CD4-positive, alpha-beta T cell treated with Interleukin-10 for 1 hour (primary cell): ENCODE measurements around the gene CLEC18B.
A peak's percentile ranks its signal among the peaks of the same experiment; 100 is the strongest.
"Not testable (repeated sequence)": the region's sequence is repeated elsewhere in the genome, so short reads cannot be mapped to it uniquely, and the experiment has no call there.

Experiments used
- DNase-seq: peaks from one replicate; pipeline ENCODE4 v3.0.0-alpha.2; 2020

Gene CLEC18B

DNA sequence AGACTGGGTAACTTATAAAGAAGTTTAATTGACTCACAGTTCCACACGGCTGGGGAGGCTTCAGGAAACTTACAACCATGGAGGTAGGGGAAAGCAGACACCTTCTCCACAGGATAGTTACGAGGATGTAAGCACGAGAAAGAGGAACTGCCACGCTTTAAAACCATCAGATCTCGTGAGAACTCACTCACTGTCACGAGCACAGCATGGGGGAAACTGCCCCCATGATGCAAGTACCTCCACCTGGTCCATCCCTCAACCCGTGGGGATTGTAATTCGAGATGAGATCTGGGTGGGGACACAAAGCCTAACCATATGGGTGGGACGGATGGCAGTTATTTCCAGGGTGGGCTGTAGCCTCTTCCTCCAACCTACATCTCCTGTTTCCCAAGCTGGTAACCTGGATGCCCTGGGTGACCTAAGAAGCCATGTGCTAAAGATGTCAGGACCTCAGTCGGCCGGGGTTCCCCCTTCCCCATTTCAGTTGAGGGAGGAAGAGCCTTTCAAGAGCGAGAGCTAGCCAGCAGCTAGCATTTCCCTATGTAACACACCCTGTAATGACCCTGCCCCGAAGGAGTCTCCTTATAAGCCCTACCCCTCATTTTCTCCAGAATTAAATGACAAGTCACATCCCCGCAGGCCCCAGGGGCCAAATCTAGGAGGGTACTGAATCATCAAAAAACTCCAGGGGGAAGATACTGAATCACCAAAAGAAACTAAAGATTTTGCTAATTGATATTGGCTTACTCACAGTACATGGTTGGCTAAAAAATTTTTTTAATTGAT lies 16.9 kb downstream of the CLEC18B start:
- DNase-seq, result not testable (repeated sequence)

DNA sequence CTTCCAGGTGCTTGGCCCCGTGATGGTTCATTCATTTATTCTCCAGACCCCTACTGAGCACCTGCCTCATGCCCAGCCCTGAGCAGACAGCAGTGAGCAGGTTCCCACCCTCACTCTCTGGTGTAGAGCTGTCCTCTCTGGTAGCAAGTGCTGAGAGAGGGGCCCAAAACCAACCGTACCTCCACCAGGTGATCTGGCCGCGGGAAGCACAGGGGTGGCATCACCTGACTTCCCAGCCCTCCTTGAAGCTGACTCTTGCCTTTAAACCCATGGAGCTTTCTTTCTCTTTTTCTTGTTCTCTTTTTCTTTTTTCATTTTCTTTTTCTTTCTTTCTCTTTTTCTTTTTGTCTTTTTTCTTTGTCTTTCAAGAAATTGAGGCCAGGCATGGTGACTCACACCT lies 21.0 kb downstream of the CLEC18B start:
- DNase-seq, result not testable (repeated sequence)

DNA sequence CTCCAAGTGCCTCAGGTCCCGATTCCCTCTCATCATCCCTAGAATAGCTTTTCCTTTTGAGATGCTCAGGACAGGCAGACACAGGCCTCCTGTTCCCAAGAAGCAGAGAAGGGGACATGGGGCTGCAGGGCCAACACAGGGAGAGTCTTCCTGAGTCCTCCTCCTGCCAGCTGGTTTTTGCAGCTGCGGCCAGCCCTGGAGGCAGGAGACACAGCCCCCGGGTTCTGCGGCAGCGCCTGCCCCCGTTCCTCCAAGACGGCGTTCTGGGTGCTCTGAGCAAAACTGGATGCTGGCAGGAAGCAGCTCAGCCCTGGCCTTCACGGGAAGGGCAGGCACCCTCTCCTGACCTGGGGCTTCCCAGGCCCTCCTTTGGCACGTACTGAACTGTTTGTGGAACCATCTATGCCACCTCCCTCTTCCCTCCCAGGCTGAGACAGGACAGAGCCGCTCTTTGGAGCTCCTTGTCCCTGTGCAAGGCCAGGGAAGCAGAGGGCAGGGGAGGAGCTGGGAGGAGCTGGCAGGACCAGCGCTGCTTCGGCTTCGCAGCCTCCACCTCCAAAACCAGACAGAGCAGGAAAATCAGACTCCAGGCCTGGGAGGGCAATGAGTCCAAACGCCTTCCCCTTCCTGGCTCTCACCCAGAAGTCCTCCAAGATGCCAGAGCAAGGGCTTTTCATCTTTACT lies 22.9 kb downstream of the CLEC18B start:
- not testable (repeated sequence) for DNase-seq

DNA sequence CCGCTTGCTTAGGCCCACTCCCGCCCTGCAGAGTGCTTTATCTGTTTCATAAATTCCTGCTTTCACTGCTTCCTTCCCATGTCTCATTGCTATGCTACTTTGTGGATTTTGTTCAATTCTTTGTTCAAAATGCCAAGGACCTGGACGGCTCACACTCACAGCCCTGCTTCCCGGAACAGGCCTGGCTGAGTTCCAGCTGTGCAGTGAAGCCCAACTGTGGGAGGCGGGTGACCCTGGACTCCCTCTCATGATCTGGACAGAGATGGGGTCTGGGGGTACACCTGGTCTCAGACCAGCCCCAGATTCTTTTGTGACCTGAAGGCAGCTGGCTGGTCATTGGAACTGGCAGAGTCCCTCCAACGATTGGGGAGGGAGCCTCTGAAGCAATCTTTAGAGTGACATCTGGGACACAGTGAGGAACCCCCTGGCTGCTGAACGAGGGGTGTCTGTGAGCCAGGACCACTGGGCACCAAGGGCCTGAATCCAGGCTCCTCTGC lies 24.7 kb downstream of the CLEC18B start:
- not testable (repeated sequence) for DNase-seq

DNA sequence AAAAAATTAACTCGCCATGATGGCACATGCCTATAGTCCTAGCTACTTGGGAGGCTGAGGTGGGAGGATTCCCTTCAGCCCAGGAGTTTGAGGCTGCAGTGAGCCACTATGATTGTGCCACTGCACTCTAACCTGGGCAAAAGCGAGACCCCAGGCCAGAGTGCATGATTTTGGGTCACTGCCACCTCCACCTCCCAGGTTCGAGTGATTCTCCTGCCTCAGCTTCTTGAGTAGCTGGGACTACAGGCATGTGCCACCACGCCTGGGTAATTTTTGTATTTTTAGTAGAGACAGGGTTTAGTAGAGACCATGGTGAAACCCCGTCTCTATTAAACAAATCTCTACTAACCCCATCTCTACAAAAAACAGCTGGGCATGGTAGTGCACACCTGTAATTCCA lies 26.7 kb downstream of the CLEC18B start:
- not testable (repeated sequence) for DNase-seq

DNA sequence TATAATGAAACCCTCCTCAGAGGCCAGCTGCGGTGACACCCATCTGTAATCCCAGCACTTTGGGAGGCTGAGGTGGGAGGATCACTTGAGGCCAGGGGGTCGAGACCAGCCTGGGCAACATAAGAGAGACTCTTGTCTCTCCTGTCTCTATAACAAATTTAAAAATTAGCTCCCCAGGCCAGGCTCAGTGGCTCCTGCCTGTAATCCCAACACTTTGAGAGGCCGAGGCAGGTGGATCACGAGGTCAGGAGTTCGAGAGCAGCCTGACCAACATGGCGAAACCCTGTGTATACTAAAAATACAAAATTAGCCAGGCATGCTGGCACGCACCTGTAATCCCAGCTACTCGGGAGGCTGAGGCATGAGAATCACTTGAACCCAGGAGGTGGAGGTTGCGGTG lies 27.1 kb downstream of the CLEC18B start:
- DNase-seq, result not testable (repeated sequence)

DNA sequence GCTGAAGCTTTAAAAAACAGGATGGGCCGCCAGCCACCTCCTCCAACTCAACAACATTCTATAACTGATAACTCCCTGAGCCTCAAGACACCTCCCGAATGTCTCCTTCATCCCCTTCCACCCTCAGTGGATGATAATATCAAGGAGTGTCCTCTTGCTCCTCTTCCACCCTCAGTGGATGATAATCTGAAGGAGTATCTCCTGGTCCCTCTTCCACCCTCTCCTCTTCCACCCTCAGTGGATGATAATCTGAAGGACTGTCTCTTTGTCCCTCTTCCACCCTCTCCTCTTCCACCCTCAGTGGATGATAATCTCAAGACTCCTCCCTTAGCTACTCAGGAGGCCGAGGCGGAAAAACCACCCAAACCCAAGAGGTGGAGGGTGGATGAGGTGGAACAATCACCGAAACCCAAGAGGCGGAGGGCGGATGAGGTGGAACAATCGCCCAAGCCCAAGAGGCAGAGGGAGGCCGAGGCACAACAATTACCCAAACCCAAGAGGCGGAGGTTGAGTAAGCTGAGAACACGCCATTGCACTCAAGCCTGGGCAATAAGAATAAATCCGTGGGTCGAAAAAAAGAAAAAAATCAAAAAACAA lies 29.7 kb downstream of the CLEC18B start:
- not testable (repeated sequence) for DNase-seq

DNA sequence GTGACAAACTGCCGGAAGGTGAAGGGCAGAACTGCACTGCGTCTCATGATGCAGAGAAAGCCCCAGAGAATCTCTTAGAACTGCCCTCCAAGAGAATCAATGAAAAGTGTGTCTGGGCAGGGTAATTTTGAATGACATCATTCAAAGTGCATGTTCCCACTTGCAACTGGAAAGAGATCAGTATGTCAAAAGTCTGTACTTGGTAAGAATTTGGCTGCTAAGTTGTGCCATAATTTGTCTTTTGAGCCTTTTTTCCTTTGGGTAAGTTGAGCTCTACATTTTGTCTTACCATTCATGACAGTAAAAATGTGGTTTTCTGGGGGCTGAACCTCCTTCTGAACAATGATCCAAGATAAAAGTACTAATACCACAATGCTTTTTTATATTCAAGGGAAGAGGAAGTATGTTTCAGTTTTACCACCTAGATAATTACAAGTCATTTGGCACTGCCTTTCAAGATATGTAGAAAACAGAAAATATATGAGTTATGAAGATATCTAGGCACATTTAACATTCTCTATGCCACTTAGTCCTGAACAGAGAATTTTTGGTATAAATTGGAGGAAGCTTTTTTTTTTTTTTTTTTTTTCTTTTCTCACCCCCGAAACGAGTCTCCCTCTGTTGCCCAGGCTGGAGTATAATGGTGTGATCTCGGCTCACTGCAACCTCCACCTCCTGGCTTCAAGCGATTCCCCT lies 38.8 kb downstream of the CLEC18B start:
- DNase-seq, result not testable (repeated sequence)

DNA sequence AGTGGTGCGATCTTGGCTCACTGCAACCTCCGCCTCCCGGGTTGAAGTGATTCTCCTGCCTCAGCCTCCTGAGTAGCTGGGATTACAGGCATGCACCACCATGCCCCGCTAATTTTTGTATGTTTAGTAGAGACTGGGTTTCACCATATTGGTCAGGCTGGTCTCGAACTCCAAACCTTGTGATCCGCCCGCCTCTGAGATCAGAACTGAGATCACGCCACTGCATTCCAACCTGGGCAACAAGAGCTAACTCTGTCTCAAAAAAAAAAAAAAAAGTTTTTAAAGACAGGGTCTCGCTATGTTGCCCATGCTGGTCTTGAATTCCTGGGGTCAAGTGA lies 47.5 kb downstream of the CLEC18B start:
- DNase-seq, result not testable (repeated sequence)

DNA sequence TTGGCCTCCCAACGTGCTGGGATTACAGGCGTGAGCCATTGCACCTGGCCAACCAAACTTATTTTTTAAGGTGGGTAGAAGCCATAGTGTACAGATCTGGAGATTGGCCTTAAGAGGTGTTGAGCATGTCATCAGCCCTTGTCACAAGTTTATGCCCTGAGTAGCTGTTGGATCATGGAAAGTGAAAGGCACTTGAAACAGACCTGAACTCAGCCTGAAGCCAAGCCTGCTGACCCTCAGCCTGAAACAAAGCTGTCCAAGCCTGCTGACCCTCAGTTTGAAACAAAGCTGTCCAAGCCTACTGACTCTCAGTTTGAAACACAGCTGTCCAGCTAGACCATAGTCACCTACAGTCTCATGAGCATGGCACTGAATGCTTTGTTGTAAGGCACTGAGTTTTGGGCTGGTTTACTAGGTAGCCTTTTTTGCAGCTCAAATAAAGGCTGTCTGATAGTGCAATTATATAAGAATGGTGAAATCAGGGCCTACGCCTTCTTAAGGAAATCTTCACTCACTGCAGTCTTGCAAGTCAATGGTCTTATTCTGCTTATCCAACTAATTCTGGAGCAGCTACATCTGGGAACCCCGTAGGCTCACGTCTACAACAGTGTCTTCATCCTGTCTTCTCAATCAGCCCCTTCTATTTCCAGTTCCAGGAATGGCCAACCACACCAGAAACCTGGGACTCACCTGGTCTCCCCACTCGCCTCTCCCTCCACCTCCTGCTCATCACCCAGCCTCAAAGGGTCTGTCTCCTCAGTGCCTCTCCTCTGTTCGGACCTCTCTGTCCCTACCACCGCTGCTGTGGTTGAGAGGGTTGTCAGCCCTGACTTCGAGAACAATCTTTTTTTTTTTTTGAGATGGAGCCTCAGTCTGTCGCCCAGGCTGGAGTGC lies 48.1 kb downstream of the CLEC18B start:
- no peak for DNase-seq

DNA sequence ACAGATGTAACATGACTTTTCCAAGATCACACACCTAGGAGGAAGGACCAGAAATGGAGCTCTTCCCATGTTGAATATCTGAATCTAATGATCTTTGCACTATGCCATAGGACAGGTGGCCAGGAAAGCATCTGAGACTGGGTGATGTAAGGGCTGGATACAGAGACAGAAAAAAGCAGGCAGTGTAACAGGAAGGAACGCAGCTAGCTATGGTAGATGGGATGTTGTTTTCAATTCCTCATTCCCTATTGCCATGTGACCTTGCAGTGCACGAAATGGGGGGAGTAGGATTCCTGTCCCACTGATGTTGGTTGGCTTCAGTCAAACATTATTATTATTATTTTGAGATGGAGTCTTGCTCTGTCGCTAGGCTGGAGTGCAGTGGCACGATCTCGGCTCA lies 48.9 kb downstream of the CLEC18B start:
- DNase-seq, result no peak

DNA sequence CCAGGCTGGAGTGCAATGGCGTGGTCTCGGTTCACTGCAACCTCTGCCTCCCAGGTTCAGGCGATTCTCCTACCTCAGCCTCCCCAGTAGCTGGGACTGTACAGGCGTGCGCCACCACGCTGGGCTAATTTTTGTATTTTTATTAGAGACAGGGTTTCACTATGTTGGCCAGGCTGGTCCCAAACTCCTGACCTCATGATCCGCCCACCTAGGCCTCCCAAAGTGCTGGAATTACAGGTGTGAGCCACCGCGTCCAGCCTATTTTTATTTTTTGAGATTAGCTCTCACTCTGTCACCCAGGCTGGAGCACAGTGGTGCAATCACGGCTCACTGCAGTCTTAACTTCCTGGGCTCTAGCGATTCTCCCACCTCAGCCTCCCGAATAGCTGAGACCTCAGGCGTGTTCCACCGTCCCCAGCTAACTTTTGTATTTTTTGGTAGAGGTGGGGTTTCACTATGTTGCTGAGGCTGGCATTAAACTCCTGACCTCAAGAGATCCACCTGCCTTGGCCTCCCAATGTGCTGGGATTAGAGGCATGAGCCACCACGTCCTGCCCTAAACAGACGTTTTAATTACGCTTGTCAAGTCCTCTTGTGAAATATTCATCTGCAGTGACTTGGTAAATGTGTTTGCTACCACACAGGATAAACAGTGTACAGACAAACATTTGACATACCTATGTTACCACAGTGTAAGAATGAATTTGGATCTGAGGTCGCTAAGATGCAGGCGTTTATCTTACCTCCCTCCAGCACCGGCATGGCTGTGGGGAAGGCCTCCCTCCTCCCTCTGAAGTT lies 50.7 kb downstream of the CLEC18B start:
- DNase-seq, result not testable (repeated sequence)

DNA sequence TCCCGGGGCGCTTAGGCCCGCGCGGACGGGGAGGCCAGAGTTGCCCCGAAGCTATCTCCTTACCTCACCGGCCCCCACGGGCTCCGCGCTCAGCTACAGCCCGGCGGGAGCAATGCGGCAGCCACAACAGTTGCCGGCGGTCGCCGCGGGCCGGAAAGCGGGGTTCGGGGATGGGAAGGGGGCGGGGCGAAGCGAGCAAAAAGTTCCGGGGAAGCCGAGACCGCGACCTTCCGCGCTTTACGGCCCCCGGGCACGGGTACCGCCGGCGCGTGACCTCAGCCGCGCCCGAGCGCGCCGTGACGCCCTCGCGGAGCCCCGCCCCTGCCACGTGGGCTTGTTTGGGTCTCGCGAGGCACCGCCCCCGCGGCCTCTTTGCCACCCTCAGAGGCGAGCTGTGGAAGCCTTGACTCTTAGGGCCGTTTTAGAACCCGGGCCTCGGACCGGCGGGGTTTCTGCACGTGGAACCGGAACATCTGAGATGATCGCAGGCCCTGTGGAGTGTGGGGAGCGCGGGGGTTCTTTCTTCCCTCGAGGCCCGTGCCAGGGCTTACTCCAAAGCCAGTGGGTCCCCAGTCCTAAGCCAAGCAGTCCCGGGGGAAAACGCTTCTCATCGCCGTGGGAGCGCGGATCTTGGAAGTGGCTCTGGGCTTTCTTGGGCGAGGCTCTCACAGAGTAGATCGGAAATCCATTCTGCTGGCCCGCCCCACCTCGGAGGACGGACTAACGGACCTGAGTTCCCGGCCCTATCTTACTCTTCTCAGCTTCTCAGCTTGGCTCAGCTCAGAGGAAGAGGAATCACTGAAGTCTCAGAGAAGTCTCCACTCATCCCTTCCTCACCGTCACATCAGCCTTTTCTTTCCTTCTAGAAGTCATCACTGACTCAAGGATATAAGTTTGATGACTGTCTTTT lies 53.0 kb downstream of the CLEC18B start:
- peak; percentile 100 for DNase-seq

DNA sequence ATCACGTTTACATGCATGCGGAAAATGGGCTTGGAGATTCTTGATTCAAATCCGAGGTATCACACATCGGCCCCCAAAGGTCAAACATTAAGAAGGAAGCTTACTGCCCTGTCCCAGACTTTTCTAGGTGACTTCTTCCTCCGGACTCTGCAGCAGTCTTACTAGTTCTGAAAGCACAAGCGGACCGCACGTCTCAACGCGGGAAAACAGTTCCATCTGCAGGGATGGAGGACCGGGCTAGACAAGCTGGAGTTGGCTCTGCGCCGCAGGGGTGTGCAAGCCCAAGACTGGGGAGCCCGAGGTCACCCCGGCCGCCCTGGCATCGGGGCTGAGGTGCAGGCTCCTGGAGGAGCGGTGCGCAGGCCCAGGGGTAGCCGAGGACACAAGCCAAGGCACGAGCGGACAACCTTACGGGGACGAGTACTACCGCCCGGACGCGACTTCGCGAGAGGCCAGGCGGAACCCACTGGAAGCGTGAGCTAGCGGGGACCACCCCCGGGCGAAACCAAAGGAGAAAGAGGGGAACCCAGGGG lies 53.7 kb downstream of the CLEC18B start:
- DNase-seq, result not testable (repeated sequence)

DNA sequence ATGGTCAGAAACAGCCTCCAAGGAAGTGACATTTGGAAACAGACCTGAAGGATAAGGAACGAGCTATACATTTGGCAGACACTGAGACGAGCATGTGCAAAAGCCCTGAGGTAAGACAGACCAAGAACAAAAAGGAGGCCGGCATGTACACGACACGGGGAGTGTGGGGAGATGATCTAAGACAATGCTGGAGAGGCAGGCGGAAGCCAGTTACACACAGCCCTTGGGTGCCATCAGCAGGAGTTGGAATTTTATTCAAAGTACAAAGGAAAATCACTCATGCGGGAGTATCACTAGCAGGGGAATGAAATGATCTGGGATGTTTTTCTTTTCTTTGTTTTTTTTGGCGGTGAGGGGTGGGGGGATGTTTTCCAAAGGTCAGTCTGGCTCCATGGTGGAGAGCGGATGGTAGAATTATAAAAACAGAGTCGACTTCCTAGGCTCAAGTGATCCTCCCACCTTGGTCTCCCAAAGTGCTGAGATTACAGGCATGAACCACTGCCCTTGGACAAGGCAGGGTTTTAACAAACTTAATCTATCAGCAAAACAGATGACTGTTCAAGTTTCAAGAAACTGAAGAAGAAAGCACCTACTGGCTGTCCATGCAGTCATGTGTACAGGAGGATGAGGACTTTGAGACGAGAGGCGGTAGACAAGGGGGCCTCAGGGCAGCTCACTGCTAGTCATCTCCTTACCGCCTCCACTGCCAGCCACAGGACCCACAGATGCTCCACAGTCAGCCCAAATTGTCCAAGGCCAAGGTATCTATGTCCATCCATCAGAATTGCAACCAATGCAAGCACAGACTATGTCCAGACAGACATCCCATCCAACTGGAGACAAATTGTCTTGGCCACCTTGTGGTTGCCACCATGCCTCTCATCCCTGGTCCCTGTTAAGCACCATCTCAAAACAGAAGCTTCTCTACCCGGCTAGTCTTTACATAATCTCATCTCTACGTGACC lies 59.4 kb downstream of the CLEC18B start:
- DNase-seq, result not testable (repeated sequence)
